GM20000 (cell line): ENCODE data around the gene OXNAD1.

Experiments used
- DNase-seq: peaks from one replicate; pipeline ENCODE4 v3.0.0; 2012; ENCODE audit warnings: low spot score
- CTCF ChIP-seq: IDR thresholded peaks from 2 replicates; pipeline ENCODE4 v1.5.1; 2012; ENCODE audit warnings: mild to moderate bottlenecking, control low read depth; ENCODE audit errors: extremely low read depth, missing control alignments

Gene OXNAD1

GRCh38 chr3:16347548-16347947 is 82.5 kb downstream of the OXNAD1 start:
- no peak for TF ChIP-seq CTCF
- DNase-seq: no peak

GRCh38 chr3:16349986-16350596 is 85.1 kb downstream of the OXNAD1 start:
- no peak for TF ChIP-seq CTCF
- DNase-seq: no peak

- no peak for DNase-seq
- no peak for TF ChIP-seq CTCF
Observed at GRCh38 chr3:16350597-16351318, 85.7 kb downstream of the OXNAD1 start.

GRCh38 chr3:16352428-16352827 is 87.4 kb downstream of the OXNAD1 start:
- TF ChIP-seq CTCF: no peak
- no peak for DNase-seq

- DNase-seq: no peak
- TF ChIP-seq CTCF: no peak
Observed at GRCh38 chr3:16354291-16354690, 89.3 kb downstream of the OXNAD1 start.
